NCI-H1105 treated with DMSO at 0.1 percent for 48 hours (cell line): ENCODE data around the gene EPS8L2.

Experiments
- DNase-seq: peaks from one replicate; lab custom pipeline; 2025; lab: John Stamatoyannopoulos, UW

The EPS8L2 gene

GRCh38 chr11:705646-706438 is at the start of gene EPS8L2:
TSS of gene EPS8L2 (plus strand) at chr11:706231. CDS start at chr11:709408, 3,177 bp downstream.
- DNase-seq: no peak

GRCh38 chr11:656426-656825 is 49.6 kb upstream of the EPS8L2 start:
- no peak for DNase-seq

- no peak for DNase-seq
Measured at GRCh38 chr11:656866-657265, 49.2 kb upstream of the EPS8L2 start.

- DNase-seq: no peak
Measured at GRCh38 chr11:657691-658126, 48.3 kb upstream of the EPS8L2 start.

- no peak for DNase-seq
Measured at GRCh38 chr11:659532-660085, 46.4 kb upstream of the EPS8L2 start.

GRCh38 chr11:660281-660680 is 45.8 kb upstream of the EPS8L2 start:
- DNase-seq: no peak

GRCh38 chr11:660681-661444 is 45.2 kb upstream of the EPS8L2 start:
- no peak for DNase-seq

GRCh38 chr11:662689-663274 is 43.2 kb upstream of the EPS8L2 start:
- DNase-seq: peak; percentile 18

GRCh38 chr11:665062-665703 is 40.8 kb upstream of the EPS8L2 start:
- DNase-seq: no peak

- no peak for DNase-seq
Measured at GRCh38 chr11:665704-666281, 40.2 kb upstream of the EPS8L2 start.

- DNase-seq: no peak
Measured at GRCh38 chr11:673866-674265, 32.2 kb upstream of the EPS8L2 start.

- DNase-seq: no peak
Measured at GRCh38 chr11:674406-674805, 31.6 kb upstream of the EPS8L2 start.

- no peak for DNase-seq
Measured at GRCh38 chr11:678297-678696, 27.7 kb upstream of the EPS8L2 start.

- no peak for DNase-seq
Measured at GRCh38 chr11:679271-680207, 26.5 kb upstream of the EPS8L2 start.

GRCh38 chr11:680476-680875 is 25.6 kb upstream of the EPS8L2 start:
- DNase-seq: no peak

GRCh38 chr11:680970-681369 is 25.1 kb upstream of the EPS8L2 start:
- no peak for DNase-seq

- DNase-seq: no peak
Measured at GRCh38 chr11:686451-687243, 19.4 kb upstream of the EPS8L2 start.

GRCh38 chr11:687751-688150 is 18.3 kb upstream of the EPS8L2 start:
- DNase-seq: no peak

GRCh38 chr11:688681-689080 is 17.4 kb upstream of the EPS8L2 start:
- DNase-seq: no peak

GRCh38 chr11:689625-690024 is 16.4 kb upstream of the EPS8L2 start:
- no peak for DNase-seq
